Adrenal gland (tissue), 5 donors: ENCODE results near the gene ELMOD1.

Experiments used
- CTCF ChIP-seq, 6 experiments: fragments of 450-650 bp in 4 of 6; fragments of 200-600 bp in 2 of 6; sonication (generic) in 1 of 6; IDR thresholded peaks; 1 replicate in 5 of 6; 2 replicates in 1 of 6; pipeline versions ENCODE4 v1.5.1 to v1.8.0; 2016 to 2021; ENCODE audit warnings: antibody characterized with exemption in 6 of 6, mild to moderate bottlenecking in 2 of 6, moderate library complexity in 1 of 6
- POLR2A ChIP-seq, 2 donors: fragments of 450-650 bp; IDR thresholded peaks; one replicate each; pipeline ENCODE4 v1.6.1; 2017; ENCODE audit warnings: antibody characterized with exemption in 2 of 2, mild to moderate bottlenecking in 2 of 2, moderate library complexity in 1 of 2
- donor health status: DM: no; HTN: no; CAD: no.

GRCh38 chr11:107710301-107710700, 119.4 kb downstream of the ELMOD1 start:
- no peak for TF ChIP-seq CTCF (IDR thresholded peaks at IDR 0.05)
- no peak for TF ChIP-seq POLR2A (IDR thresholded peaks at IDR 0.05)
